ENCODE results near the gene ANKDD1A.

- no peak for TF ChIP-seq REST (IDR thresholded peaks at IDR 0.05; ENCODE audit: insufficient read depth in 1 of 2, low read depth in 2 of 2, low read length in 1 of 2)
- no peak for TF ChIP-seq CTCF (IDR thresholded peaks at IDR 0.05)
These were observed 950 bp downstream of the ANKDD1A start for GRCh38 chr15:64912379-64913325.

All from Panc1 (cell line).